ENCODE measurements around the gene VMP1.

DNA sequence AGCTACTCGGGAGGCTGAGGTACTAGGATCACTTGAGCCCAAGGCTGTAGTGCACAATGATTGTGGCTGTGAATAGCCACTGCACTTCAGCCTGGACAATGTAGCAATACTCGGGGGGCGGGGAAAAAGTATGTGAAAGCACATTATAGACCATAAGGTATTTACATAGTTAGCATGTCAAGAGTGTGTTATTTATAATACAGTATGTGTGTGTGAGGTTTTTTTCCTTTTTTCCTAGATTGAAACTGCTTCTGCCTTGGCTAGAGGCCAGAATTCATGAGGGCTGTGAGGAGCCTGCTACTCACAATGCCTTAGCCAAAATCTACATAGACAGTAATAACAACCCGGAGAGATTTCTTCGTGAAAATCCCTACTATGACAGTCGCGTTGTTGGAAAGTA is 30.7 kb upstream of the VMP1 start:
- TF ChIP-seq EZH2 (IDR thresholded peaks at IDR 0.05; ENCODE audit: borderline replicate concordance, low read length), result no peak
- TF ChIP-seq, protein P1, sequence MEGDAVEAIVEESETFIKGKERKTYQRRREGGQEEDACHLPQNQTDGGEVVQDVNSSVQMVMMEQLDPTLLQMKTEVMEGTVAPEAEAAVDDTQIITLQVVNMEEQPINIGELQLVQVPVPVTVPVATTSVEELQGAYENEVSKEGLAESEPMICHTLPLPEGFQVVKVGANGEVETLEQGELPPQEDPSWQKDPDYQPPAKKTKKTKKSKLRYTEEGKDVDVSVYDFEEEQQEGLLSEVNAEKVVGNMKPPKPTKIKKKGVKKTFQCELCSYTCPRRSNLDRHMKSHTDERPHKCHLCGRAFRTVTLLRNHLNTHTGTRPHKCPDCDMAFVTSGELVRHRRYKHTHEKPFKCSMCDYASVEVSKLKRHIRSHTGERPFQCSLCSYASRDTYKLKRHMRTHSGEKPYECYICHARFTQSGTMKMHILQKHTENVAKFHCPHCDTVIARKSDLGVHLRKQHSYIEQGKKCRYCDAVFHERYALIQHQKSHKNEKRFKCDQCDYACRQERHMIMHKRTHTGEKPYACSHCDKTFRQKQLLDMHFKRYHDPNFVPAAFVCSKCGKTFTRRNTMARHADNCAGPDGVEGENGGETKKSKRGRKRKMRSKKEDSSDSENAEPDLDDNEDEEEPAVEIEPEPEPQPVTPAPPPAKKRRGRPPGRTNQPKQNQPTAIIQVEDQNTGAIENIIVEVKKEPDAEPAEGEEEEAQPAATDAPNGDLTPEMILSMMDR (conservative IDR thresholded peaks at IDR 0.05 in 1 of 2, IDR thresholded peaks at IDR 0.05 in 1 of 2; ENCODE audit: extremely low read depth in 1 of 2, insufficient read depth in 1 of 2, low read depth in 1 of 2, low read length in 2 of 2), result no peak
